Measurements from ENCODE around the gene SLAMF9.

DNA sequence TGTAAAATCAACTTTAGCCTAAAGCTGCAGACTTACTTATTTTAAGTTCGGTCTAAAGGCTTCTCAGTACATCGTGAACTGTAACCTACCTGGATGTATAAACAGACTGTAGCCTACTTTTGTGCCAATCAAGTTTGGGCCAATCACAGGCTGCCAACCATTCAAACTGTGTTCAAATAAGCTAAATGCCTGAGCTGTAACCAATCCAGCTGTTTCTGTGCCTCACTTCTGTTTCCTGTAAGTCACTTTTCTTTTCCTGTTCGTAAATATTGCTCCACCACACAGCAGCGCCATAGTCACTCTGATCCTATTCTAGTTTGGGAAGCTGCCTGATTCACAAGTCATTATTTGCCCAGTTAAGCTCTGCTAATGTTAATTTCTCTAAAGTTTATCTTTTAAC, 37.5 kb upstream of the SLAMF9 start:
- TF ChIP-seq, protein P1, sequence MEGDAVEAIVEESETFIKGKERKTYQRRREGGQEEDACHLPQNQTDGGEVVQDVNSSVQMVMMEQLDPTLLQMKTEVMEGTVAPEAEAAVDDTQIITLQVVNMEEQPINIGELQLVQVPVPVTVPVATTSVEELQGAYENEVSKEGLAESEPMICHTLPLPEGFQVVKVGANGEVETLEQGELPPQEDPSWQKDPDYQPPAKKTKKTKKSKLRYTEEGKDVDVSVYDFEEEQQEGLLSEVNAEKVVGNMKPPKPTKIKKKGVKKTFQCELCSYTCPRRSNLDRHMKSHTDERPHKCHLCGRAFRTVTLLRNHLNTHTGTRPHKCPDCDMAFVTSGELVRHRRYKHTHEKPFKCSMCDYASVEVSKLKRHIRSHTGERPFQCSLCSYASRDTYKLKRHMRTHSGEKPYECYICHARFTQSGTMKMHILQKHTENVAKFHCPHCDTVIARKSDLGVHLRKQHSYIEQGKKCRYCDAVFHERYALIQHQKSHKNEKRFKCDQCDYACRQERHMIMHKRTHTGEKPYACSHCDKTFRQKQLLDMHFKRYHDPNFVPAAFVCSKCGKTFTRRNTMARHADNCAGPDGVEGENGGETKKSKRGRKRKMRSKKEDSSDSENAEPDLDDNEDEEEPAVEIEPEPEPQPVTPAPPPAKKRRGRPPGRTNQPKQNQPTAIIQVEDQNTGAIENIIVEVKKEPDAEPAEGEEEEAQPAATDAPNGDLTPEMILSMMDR (conservative IDR thresholded peaks at IDR 0.05) = no peak
- no peak for TF ChIP-seq EZH2 (IDR thresholded peaks at IDR 0.05; ENCODE audit: low read depth)
